ENCODE results near the gene LILRA2. TPM values are rescaled to one million over a fixed set of nuclear protein-coding genes. Genes with fewer than 3 reads are reported as not detected.
"Not testable (repeated sequence)": the region's sequence is repeated elsewhere in the genome, so short reads cannot be mapped to it uniquely, and the experiment has no call there.

Gene LILRA2
- total and polyA plus RNA-seq, 9 donors: 0.51 to 1.6 (median 0.90) TPM

- Histone ChIP-seq H3K36me3 (ENCODE audit: control insufficient read depth, insufficient read depth, low read length) (no peaks in the 10 kb centered on the region), H3K4me1 (ENCODE audit: control insufficient read depth, insufficient read depth, low read length) (no peaks in the 10 kb centered on the region), H3K27me3 (ENCODE audit: control insufficient read depth, insufficient read depth, low read length) (no peaks in the 10 kb centered on the region), H3K9me3 (replicated peaks; ENCODE audit: control insufficient read depth, low read depth, low read length) (peaks cover 19% of the 10 kb centered on the region), H3K27ac (ENCODE audit: low read length) (no peak overlapping the region), H3K4me3 (ENCODE audit: low read length) (no peak overlapping the region)
- DNase-seq: no peak
- WGBS (ENCODE audit: insufficient coverage): 80% methylated on average over 2 of the region's 5 CpGs
These were observed 34.2 kb downstream of the LILRA2 start for GRCh38 chr19:54607785-54608150.

GRCh38 chr19:54608205-54608604 lies 34.6 kb downstream of the LILRA2 start:
- DNase-seq: no peak
- Histone ChIP-seq H3K27ac (ENCODE audit: low read length) (no peak overlapping the region), H3K4me1 (ENCODE audit: control insufficient read depth, insufficient read depth, low read length) (no peaks in the 10 kb centered on the region), H3K4me3 (ENCODE audit: low read length) (no peak overlapping the region), H3K27me3 (ENCODE audit: control insufficient read depth, insufficient read depth, low read length) (no peaks in the 10 kb centered on the region), H3K36me3 (ENCODE audit: control insufficient read depth, insufficient read depth, low read length) (no peaks in the 10 kb centered on the region), H3K9me3 (replicated peaks; ENCODE audit: control insufficient read depth, low read depth, low read length) (peaks cover 19% of the 10 kb centered on the region)
- WGBS (ENCODE audit: insufficient coverage): 97% methylated on average over 4 of the region's 7 CpGs

GRCh38 chr19:54608792-54609191 lies 35.2 kb downstream of the LILRA2 start:
- DNase-seq: no peak
- 88% methylated on average over 15 of the region's 15 CpGs for WGBS (ENCODE audit: insufficient coverage)

GRCh38 chr19:54609356-54609791 lies 35.8 kb downstream of the LILRA2 start:
- no peaks in the 10 kb centered on the region for H3K36me3 ChIP-seq (ENCODE audit: control insufficient read depth, insufficient read depth, low read length)
- H3K27me3 ChIP-seq (ENCODE audit: control insufficient read depth, insufficient read depth, low read length): no peaks in the 10 kb centered on the region
- H3K27ac ChIP-seq (ENCODE audit: low read length): no peak overlapping the region
- H3K4me3 ChIP-seq (ENCODE audit: low read length): no peak overlapping the region
- WGBS (ENCODE audit: insufficient coverage): 89% methylated on average over 21 of the region's 26 CpGs
- H3K9me3 ChIP-seq (replicated peaks; ENCODE audit: control insufficient read depth, low read depth, low read length): peaks cover 19% of the 10 kb centered on the region
- no peak for DNase-seq
- H3K4me1 ChIP-seq (ENCODE audit: control insufficient read depth, insufficient read depth, low read length): no peaks in the 10 kb centered on the region

More at GRCh38 chr19:54608792-54609191, 35.2 kb downstream of the LILRA2 start:
- Histone ChIP-seq H3K4me1 (ENCODE audit: control insufficient read depth, insufficient read depth, low read length) (no peaks in the 10 kb centered on the region), H3K4me3 (ENCODE audit: low read length) (no peak overlapping the region), H3K36me3 (ENCODE audit: control insufficient read depth, insufficient read depth, low read length) (no peaks in the 10 kb centered on the region), H3K9me3 (replicated peaks; ENCODE audit: control insufficient read depth, low read depth, low read length) (peaks cover 19% of the 10 kb centered on the region), H3K27ac (ENCODE audit: low read length) (no peak overlapping the region), H3K27me3 (ENCODE audit: control insufficient read depth, insufficient read depth, low read length) (no peaks in the 10 kb centered on the region)

GRCh38 chr19:54612428-54612827 lies 38.8 kb downstream of the LILRA2 start:
- Histone ChIP-seq H3K36me3 (ENCODE audit: control insufficient read depth, insufficient read depth, low read length) (no peaks in the 10 kb centered on the region), H3K4me3 (ENCODE audit: low read length) (no peak overlapping the region), H3K27me3 (ENCODE audit: control insufficient read depth, insufficient read depth, low read length) (no peaks in the 10 kb centered on the region), H3K9me3 (replicated peaks; ENCODE audit: control insufficient read depth, low read depth, low read length) (peaks cover 18% of the 10 kb centered on the region), H3K27ac (ENCODE audit: low read length) (no peak overlapping the region), H3K4me1 (ENCODE audit: control insufficient read depth, insufficient read depth, low read length) (no peaks in the 10 kb centered on the region)
- WGBS (ENCODE audit: insufficient coverage): 67% methylated on average over 1 of the region's 1 CpG
- no peak for DNase-seq

GRCh38 chr19:54614726-54615125 lies 41.1 kb downstream of the LILRA2 start:
- WGBS (ENCODE audit: insufficient coverage): no CpG with 5 or more reads among the region's 1 CpG
- Histone ChIP-seq H3K4me3 (ENCODE audit: low read length) (no peak overlapping the region), H3K36me3 (ENCODE audit: control insufficient read depth, insufficient read depth, low read length) (no peaks in the 10 kb centered on the region), H3K4me1 (ENCODE audit: control insufficient read depth, insufficient read depth, low read length) (no peaks in the 10 kb centered on the region), H3K9me3 (replicated peaks; ENCODE audit: control insufficient read depth, low read depth, low read length) (peaks cover 5% of the 10 kb centered on the region), H3K27ac (ENCODE audit: low read length) (no peak overlapping the region), H3K27me3 (ENCODE audit: control insufficient read depth, insufficient read depth, low read length) (no peaks in the 10 kb centered on the region)
- no peak for DNase-seq

- 51% methylated on average over 3 of the region's 3 CpGs for WGBS (ENCODE audit: insufficient coverage)
- H3K27ac ChIP-seq (ENCODE audit: low read length): no peak overlapping the region
- H3K4me1 ChIP-seq (ENCODE audit: control insufficient read depth, insufficient read depth, low read length): no peaks in the 10 kb centered on the region
- no peak overlapping the region for H3K4me3 ChIP-seq (ENCODE audit: low read length)
- H3K27me3 ChIP-seq (ENCODE audit: control insufficient read depth, insufficient read depth, low read length): no peaks in the 10 kb centered on the region
- peaks cover 5% of the 10 kb centered on the region for H3K9me3 ChIP-seq (replicated peaks; ENCODE audit: control insufficient read depth, low read depth, low read length)
- DNase-seq: no peak
- no peaks in the 10 kb centered on the region for H3K36me3 ChIP-seq (ENCODE audit: control insufficient read depth, insufficient read depth, low read length)
These were observed 42.5 kb downstream of the LILRA2 start for GRCh38 chr19:54616057-54616456.

- WGBS (ENCODE audit: insufficient coverage): 42% methylated on average over 2 of the region's 5 CpGs
- Histone ChIP-seq H3K4me1 (ENCODE audit: control insufficient read depth, insufficient read depth, low read length) (no peaks in the 10 kb centered on the region), H3K27ac (ENCODE audit: low read length) (no peak overlapping the region), H3K36me3 (ENCODE audit: control insufficient read depth, insufficient read depth, low read length) (no peaks in the 10 kb centered on the region), H3K9me3 (replicated peaks; ENCODE audit: control insufficient read depth, low read depth, low read length) (peaks cover 2% of the 10 kb centered on the region), H3K27me3 (ENCODE audit: control insufficient read depth, insufficient read depth, low read length) (no peaks in the 10 kb centered on the region), H3K4me3 (ENCODE audit: low read length) (no peak overlapping the region)
- DNase-seq: no peak
These were observed 43.4 kb downstream of the LILRA2 start for GRCh38 chr19:54616821-54617560.

- no peak for DNase-seq
- Histone ChIP-seq H3K27me3 (ENCODE audit: control insufficient read depth, insufficient read depth, low read length) (no peaks in the 10 kb centered on the region), H3K4me1 (ENCODE audit: control insufficient read depth, insufficient read depth, low read length) (no peaks in the 10 kb centered on the region), H3K36me3 (ENCODE audit: control insufficient read depth, insufficient read depth, low read length) (no peaks in the 10 kb centered on the region), H3K4me3 (ENCODE audit: low read length) (no peak overlapping the region), H3K27ac (ENCODE audit: low read length) (no peak overlapping the region), H3K9me3 (replicated peaks; ENCODE audit: control insufficient read depth, low read depth, low read length) (peaks cover 2% of the 10 kb centered on the region)
- WGBS (ENCODE audit: insufficient coverage): no CpG with 5 or more reads among the region's 4 CpGs
These were observed 46.9 kb downstream of the LILRA2 start for GRCh38 chr19:54620464-54620863.

- Histone ChIP-seq H3K27ac (ENCODE audit: low read length) (no peak overlapping the region), H3K9me3 (replicated peaks; ENCODE audit: control insufficient read depth, low read depth, low read length) (peaks cover 6% of the 10 kb centered on the region), H3K27me3 (ENCODE audit: control insufficient read depth, insufficient read depth, low read length) (no peaks in the 10 kb centered on the region), H3K4me1 (ENCODE audit: control insufficient read depth, insufficient read depth, low read length) (no peaks in the 10 kb centered on the region), H3K4me3 (ENCODE audit: low read length) (no peak overlapping the region), H3K36me3 (ENCODE audit: control insufficient read depth, insufficient read depth, low read length) (no peaks in the 10 kb centered on the region)
- no CpG with 5 or more reads among the region's 4 CpGs for WGBS (ENCODE audit: insufficient coverage)
- no peak for DNase-seq
These were observed 48.8 kb downstream of the LILRA2 start for GRCh38 chr19:54622431-54622830.

- not testable (repeated sequence) for H3K4me1 ChIP-seq (ENCODE audit: control insufficient read depth, insufficient read depth, low read length); H3K4me3 ChIP-seq (ENCODE audit: low read length); H3K27me3 ChIP-seq (ENCODE audit: control insufficient read depth, insufficient read depth, low read length); H3K27ac ChIP-seq (ENCODE audit: low read length); H3K36me3 ChIP-seq (ENCODE audit: control insufficient read depth, insufficient read depth, low read length); DNase-seq; H3K9me3 ChIP-seq (replicated peaks; ENCODE audit: control insufficient read depth, low read depth, low read length)
- WGBS (ENCODE audit: insufficient coverage): no CpG with 5 or more reads among the region's 10 CpGs
These were observed 50.6 kb downstream of the LILRA2 start for GRCh38 chr19:54624234-54624633.

Data from muscle of leg (tissue), 11 donors.